Superior temporal gyrus (tissue), 1 donor: ENCODE data around the gene SPOCK2.
"Not testable (repeated sequence)": the region's sequence is repeated elsewhere in the genome, so short reads cannot be mapped to it uniquely, and the experiment has no call there.

ENCODE experiments used
- DNase-seq: peaks from one replicate; pipeline ENCODE4 v3.0.0-alpha.2; 2016; ENCODE audit errors: extremely low spot score

Gene SPOCK2

DNA sequence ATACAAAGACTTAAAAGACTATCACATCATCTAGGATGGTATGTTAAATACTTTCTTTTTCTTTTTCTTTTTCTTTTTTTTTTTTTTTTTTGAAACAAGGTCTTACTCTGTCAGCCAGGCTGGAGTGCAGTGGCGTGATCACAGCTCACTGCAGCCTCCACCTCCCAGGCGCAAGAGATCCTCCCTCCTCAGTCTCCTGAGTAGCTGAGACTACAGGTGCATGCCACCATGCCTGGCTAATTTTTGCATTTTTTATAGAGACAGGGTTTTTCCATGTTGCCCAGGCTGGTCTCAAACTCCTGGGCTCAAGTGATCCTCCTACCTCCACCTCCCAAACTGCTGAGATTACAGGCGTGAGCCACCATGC, 19.6 kb upstream of the SPOCK2 start:
- not testable (repeated sequence) for DNase-seq

DNA sequence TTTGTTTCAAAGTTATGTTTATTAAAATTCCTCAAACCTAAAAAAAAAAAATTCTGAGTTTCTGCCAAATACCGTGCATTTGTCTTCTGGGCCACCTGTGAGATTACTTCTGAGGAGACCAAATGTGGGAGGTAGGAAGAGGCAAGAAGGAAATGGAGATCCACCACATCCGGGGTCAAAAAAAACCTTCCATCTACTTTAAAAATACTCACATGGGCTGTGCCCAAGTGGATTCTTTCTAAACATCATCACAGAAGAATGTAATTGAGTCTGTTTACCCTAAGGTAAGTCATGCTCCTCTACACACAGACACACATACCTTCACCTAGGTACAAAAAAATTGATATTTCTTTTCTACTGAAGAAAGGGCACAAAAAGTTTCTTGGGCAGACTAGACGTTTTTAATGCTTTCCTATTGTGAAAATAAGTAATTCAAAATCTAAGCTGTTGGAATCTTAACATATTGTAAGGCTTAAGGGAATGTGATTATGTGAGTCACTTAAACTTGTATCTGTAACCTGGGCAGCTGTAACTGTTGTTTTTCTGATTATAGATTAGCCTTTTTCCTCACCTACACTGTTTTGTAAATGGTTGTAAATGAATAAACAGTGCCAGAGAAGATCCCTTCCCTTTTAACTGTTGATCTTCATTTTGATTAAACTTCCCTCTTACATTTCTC, 19.1 kb upstream of the SPOCK2 start:
- no peak for DNase-seq

GRCh38 chr10:72106896-72107295, 18.5 kb upstream of the SPOCK2 start:
- no peak for DNase-seq

- no peak for DNase-seq
Observed at GRCh38 chr10:72106154-72106849, 18.0 kb upstream of the SPOCK2 start.

DNA sequence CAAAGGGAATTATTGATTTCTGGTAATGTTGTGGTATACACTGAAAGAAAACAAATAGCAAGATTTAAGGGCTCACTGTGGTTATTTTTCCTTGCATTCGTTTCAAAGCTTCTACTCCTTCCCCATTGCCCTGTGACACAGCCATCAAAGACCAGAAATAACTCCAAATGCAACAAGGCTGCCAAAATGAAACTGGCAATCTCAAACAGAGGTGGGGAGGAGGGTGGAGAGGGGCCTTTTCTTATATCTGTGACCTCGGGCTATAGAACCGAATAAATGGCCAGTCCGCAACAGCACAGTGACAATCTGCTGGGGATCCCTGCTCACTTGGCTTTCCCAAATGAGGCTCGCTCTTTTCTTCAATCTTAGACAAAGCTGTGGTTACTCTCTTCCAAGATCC, 17.4 kb upstream of the SPOCK2 start:
- DNase-seq, result no peak

DNA sequence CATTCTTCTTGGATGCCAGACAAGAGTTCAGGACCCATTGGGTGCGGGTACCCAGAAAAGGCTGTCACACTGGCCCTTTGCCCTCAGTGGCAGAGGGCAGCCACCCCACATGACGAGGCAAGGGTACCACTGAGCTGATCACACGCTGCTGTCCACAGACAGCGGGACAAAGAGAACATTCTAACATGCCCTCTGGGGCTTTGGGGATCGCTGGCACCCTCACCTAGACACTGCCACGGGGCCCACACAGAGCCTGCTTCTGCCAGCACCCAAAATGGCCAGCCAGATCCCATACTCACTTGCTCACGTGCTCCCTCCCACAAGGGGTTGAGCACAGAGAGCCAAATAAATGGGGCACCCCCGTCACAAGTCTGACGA, 16.7 kb upstream of the SPOCK2 start:
- DNase-seq, result no peak

DNA sequence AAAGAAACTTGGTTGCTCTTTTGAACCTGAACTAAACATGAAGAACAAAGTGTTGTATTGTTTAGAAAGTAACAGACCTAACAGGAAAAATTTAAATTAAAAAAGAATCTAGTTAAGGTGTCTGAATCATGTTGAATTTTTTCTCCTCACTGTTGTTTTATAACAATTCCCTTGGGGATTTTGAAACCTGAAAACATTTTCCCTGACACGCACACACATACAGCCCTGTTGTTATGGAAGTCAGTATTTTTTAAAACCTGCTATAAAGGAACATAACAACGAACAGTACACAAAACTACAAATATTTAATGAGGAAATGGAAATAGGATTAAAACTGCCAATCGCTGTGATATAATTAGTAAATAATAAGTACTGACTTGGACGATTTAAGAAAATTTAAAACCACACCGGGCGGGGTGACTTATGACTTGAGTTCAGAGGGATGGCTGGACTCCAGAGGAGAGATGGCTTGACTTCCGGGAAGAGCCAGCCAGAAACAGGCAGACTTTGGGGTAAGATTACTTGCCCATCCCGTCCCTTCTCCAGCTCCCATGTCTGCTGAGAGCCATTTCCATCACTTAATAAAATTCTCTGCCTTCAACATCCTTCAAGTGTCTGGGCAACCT, 16.2 kb upstream of the SPOCK2 start:
- DNase-seq, result no peak

DNA sequence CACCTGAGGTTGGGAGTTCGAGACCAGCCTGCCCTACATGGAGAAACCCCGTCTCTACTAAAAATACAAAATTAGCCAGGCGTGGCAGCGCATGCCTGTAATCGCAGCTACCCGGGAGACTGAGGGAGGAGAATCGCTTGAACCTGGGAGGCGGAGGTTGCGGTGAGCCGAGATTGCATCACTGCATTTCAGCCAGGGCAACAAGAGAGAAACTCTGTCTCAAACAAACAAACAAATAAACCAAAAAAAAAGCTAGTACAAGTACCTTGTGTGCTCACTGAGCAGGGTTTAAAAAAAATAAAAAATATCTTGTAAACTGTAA, 11.2 kb upstream of the SPOCK2 start:
- no peak for DNase-seq

GRCh38 chr10:72098836-72099599, 10.7 kb upstream of the SPOCK2 start:
- DNase-seq, result no peak

- no peak for DNase-seq
Observed at GRCh38 chr10:72098301-72098835, 10.0 kb upstream of the SPOCK2 start.

DNA sequence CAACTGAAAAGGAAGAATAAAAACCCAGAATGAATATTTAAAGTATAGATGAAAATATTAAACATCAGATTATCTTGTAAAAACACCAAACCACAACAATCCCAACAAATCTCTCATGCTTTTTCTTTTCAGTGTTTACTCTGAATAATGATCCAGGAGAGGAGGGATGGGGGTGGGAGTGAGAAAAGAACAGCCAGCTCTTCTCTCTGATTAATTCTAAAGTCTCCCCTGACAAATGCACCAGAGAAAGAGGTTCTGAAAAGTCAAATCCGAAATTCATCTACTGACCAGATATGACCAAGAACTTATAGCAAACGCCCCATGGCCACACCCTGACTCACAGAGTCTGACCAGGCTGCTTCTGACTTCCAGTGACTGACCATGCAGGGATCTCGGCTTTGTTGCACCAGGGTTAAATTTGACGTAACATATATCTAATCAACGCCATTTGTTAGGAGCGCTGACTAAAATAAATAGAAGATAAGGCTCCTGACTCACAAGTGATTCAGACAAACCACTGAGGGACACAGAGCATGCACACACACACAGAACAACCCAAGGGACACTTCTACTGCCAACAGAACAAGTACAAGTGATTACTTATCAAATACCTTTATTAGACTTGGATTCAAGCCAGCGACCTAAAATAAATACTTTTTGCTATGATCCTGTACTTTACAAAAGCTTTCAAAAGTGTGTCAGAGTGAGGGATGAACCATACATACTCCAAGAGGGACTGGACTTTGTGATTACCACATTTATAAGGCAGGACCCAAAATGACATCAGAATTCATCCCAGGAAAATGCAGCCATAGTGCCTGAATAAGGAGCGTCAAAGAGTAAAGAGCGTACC, 9.3 kb upstream of the SPOCK2 start:
- no peak for DNase-seq

- DNase-seq, result no peak
Observed at GRCh38 chr10:72096115-72097000, 8.0 kb upstream of the SPOCK2 start.

DNA sequence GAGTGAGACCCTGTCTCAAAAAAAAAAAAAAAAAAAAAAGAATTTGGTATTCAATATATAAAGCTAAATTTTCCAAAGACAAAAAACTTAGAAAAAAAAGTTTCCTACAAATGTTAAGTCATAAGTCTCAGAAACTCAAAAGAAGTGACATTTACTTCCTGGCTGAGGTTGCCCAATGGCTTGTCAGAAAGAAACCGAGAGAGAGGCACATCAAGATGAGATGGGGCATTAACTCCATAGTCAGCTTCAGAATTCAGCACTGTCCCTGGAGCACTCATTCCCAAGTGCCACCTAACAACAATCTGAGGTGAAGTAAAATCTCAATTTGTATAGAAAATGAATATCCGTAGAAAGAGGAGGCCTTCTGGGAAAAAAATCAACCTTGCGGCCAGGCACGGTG, 6.8 kb upstream of the SPOCK2 start:
- no peak for DNase-seq

GRCh38 chr10:72094574-72094973, 6.2 kb upstream of the SPOCK2 start:
- no peak for DNase-seq

DNA sequence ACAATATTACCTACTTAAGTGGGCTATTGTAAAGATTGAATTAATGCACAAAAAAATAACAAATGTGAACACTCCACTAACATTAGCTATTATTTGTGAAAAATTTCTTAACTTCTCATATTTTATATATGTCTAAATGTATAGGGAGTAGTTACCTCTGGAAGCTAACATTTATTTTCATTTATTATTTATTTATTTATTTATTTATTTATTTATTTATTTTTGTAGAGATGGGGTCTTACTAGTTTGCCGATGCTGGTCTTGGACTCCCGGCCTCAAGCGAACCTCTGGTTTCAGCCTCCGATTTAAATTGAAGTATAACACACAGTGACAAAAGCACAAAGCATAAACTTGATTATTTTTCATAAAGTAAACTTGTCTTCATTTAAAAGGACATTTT, 5.1 kb upstream of the SPOCK2 start:
- no peak for DNase-seq

GRCh38 chr10:72092987-72093386, 4.6 kb upstream of the SPOCK2 start:
- DNase-seq, result no peak

GRCh38 chr10:72092171-72092924, 4.0 kb upstream of the SPOCK2 start:
- DNase-seq, result no peak

- no peak for DNase-seq
Observed at GRCh38 chr10:72090326-72090725, 2.0 kb upstream of the SPOCK2 start.

GRCh38 chr10:72089618-72090017, 1.3 kb upstream of the SPOCK2 start:
- no peak for DNase-seq
